ENCODE results near the gene TCF12.

TCF12 gene

DNA sequence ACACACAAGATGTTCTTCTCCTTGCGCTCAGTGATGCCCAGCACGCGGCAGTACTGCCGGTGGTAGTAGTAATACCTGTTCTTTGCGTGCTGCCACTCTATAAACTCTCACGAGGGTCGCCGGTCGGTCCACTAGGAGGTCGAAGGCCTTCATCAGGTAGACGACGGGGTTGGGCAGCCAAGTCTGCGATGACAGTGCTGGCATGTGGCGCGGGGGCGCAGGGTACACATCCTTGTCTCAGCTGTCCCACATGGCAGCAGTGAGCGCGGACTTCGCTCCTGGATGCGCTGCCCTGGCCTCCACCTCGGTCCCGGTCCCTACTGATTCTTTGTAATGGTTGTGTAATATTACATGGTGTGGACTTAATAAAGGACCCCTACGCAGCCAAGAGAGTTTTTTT lies 407.8 kb downstream of the TCF12 start:
- no peak for DNase-seq

DNA sequence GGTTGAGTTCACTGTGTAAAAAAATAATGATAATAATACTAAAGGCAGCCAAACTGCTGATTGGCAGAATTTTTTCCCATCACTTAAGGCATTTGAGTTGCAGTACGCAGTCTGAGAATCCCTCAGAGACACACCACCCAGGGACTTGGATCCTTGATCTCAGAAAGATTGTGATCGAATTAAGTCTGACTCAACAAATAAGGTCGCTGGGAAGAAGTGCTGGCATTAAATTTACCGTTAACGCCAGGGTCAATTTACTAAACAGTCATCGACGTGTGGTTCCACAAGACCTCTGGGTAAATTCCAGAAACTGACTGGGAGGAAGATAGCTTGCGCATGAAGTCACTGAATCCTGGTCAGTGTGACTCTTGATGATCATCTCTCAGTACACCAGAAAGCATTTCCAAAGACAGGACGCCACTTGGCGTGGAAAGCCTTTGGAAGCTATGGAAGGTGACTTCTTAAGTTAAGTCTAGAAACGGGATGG lies 409.6 kb downstream of the TCF12 start:
- DNase-seq: no peak

DNA sequence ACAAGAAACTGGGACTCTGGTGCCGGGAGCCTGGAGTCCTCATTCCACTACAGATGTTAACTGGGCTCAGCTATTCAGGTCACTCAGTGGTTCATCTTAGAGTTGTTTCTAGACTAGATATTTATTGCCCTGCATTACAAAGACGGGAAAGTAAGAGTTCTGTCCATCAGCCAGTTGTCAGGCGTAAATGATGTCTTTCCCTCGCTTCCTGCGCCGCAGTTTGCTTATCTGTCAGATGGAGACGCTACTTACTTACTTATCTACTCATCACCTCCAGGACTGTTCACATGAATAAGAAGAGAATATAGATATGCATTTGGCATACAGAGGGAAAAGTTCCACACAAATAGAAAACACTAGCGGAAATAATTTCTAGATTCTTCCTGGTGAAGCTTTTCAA lies 410.0 kb downstream of the TCF12 start:
- DNase-seq: no peak

DNA sequence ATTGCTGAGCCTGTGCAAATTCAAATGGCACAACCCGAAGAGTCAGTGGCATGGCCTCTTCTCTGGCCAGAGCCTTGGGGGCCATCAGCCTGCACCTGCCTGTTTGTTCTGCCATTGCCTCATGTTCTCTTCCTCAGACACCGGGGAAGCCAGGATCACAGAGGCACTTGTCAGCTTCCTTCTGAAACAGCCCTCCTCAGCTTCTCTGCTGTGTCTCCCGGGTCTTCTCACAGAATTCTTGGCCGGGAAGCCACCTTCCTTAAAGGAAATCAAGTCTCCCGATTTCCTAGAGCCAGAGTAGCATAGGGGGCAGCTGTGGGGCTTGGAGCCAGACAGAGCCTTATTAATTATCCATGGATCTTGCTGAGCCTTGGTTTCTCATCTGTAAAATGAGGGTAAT lies 410.5 kb downstream of the TCF12 start:
- DNase-seq: no peak

DNA sequence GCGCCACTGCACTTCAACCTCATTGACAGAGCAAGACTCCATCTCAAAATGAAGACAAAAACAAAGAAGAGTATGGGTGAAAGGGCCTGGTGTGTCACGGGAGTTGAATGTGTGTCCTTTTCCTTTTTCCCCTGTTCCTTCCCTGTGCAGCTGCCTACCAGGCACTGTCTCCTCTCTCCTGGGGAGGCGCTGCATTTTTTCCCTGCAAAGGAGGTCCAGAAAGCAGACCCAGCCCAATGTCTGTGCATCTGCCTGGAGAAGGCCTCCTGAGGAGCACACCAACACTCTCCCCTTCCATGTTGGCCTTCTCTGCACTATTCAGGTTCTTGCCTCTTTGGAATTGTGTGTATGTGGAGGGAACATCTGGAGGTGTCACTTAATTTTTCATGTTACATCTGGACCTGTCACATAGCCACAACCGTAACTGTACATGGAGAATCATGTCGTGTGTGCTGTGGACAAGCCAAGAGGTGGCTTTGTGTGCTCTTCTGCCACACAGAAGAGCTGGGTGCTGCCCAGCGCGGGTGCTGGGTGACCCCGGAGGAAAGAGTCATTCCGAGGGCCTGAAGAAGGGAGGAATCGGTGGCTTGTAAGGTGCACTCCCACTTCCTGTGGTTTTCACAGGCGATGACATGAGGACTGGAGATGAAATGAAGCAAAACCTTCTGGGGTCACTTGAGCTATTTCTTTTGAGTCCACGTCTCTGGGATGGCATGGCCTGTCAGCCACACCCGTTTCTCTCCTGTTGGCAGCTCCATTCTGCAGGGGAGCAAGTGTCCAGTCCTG lies 411.3 kb downstream of the TCF12 start:
- DNase-seq: no peak

DNA sequence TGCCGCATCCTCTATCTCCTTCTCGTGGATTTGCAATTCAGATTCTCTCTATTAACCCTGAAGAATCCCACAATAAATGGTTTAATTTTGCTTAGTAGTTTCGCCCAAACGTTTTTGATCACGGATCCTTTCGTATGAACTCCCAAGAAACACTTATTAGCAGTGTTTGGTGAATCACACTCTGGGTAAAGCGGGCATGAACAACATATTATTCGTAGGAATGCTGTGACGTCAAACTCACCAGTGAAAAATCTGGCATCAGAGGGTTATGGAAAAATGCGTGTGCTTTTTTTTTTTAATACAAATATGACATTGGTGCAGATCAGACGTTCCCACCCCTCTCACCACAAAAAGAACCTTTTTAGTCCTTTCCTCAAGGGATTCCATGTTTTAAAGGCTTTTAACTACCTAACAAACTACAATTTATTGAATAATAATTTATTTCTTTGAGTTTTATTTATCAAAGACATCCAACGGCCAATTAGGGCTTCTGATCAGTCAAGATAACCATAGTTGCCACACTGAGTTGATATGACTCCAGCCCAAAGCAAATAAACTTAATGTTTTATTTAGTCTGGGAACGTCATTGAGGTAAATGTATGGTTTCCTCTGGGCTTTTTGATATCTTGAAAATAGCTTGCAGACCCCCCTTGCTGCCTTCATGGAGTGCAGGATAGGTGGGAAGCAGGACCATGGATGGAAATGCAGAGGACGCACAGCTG lies 412.3 kb downstream of the TCF12 start:
- no peak for DNase-seq

DNA sequence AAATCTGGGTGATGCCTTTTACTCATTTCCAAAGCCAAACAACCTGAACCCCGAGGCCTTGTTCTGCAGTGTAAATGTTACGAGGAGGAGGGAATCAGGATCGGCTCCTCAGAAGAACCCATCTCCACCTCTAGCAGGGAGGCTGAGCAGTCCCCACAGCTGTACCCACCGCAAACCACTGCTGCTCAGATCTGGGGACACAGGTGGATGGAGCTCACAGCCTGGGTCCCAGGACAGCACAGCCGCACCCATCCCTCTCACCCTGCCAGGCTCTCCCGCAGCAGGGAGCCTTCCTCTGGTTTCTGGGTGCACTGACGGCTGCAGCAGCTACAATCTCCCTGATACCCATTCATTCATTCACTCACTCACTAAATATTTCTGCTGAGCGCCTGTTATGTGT lies 413.9 kb downstream of the TCF12 start:
- DNase-seq: no peak

DNA sequence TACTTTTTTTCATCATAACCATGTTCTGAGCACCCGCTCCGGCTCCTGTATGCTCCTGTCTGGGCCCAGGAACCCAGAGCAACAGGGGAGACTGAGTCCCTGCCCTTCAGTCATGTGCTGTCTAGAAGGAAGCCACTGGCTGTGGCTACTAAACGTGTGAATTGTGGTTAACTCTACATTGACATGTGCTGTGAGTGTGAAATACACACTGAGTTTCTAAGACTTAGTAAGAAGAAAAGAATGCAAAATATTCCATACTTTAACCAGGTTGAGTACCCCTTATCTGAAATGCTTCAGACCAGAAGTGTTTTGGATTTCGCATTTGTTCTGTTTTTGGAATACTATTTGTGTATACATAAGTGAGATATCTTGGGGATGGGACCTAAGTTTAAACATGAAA lies 415.0 kb downstream of the TCF12 start:
- DNase-seq: no peak

DNA sequence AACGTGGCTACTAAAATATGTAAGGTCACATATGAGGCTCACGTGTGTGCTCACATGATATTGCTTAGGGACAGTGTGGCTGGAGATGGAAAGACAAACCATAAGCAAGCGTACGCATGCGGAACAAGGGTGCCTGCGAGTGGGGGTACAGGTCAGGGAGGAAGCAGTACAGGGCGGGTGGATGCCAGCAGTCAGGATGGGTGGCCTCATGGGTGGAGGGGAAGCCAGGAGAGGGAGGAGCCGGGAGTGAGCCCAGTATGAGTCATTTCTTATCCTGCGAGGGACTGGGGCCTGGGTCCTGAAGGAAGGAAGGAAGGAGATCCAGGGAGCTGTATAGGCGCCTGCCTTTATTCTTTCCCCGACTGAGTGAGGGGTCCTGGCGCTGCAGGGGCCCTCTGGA lies 415.8 kb downstream of the TCF12 start:
- no peak for DNase-seq

DNA sequence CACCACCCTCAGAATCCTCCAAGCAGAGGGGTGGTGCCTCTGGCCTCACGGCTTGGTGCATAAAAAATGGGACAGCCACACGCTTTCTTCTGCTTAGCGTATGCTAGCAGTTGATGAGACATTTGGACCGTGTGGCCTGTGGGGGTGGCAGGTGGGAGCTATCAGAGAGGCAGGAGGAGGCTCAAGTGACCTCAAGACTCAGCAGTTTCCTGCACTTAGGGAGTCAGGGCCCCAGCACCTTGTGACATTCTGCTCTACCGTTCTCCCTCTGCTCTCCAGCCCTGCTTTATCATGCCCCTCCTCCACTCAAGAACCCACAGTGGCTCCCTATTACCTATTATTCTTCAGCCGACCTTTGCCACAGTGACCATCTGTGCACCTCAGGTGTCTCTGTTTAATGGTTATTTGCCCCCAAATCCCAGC lies 416.9 kb downstream of the TCF12 start:
- no peak for DNase-seq

DNA sequence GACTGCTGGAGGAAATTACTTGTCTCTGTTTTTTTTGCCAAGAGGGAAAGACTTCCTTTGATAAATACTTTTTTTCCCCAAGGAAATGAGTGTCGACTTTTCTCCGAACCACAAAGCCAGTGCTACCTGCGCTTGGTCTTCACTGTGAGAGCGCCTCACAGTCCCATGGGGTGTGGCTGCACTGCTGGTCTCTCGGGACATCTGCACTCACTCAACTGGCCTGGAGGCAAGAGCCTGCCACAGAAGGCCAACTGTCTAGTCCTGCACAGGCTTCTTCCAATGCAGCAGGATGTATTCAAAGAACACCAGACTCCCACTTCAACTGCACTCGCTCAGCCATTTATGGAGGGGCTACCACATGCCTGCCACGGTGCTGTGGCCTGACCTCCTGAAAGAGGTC lies 417.3 kb downstream of the TCF12 start:
- no peak for DNase-seq

DNA sequence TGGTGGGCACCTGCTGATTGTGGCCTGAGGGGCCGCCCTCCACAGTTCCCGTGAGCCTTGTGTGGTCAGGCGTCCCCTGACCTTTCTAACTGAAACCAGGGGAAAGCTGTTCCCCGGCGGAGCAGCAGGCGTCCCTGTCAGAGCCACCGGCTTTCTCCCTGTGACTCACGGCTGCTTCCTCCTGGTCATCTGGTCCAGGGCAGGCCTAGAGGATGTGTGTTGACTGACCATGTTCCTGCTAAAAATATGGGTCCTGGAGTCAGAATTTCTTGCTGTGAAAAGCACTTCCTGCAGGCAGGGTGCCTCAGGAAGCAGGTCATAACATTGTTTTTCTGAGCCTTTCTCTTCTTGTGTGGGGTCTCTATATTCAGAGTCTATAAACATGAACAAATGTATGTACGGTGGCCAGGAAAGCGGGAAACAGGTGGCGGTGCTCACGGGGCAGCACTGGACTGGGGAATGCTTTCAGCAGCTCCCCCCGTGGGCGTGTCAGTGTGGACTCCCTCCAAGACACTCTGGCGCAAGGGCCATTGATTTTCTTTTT lies 419.5 kb downstream of the TCF12 start:
- DNase-seq: no peak

DNA sequence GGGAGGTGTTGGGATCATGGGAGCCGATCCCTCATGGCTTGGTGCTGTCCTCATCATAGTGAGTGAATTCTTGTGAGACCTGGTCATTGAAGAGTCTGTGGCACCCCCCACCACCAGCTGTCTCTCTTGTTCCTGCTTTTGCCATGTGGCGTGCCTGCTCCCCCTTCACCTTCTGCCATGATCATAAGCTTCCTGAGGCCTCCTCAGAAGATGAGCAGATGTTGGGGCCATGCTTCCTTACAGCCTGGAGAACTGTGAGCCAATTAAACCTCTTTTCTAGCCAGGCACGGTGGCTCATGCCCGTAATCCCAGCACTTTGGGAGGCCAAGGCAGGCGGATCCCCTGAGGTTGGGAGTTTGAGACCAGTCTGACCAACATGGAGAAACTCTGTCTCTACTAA lies 420.9 kb downstream of the TCF12 start:
- DNase-seq: no peak

All from midbrain (tissue), 1 donor.